Right kidney (tissue), 9 donors: ENCODE results near the gene TET1.
A peak's percentile ranks its signal among the peaks of the same experiment; 100 is the strongest.
"Not testable (repeated sequence)": the region's sequence is repeated elsewhere in the genome, so short reads cannot be mapped to it uniquely, and the experiment has no call there.

ENCODE experiments used
- DNase-seq: peaks from one replicate; pipeline ENCODE4 v3.0.0-alpha.2; 2016
- long read RNA-seq, 8 donors: transcript quantifications; one replicate each; lab custom pipeline, GENCODE V29; 2026

The TET1 gene
- long read RNA-seq, donor 1: 0 reads
- long read RNA-seq, donor 2: 0 reads
- long read RNA-seq, donor 3: 0 reads
- long read RNA-seq, donor 4, partial matches to known transcripts: 6 of 6 reads
- long read RNA-seq, donor 4, other reads (novel, unspliced or antisense): 0 of 6 reads
- long read RNA-seq, donor 5: 0 reads
- long read RNA-seq, donor 6: 0 reads
- long read RNA-seq, donor 7: 0 reads
- long read RNA-seq, donor 8: 0 reads

GRCh38 chr10:68560186-68560942 is at the start of gene TET1:
Gene TET1, plus strand, starts transcription at chr10:68560337. Its CDS starts 12,002 bp downstream, at chr10:68572339.
- DNase-seq: peak; percentile 85

- DNase-seq: not testable (repeated sequence)
These were observed 43.9 kb upstream of the TET1 start for GRCh38 chr10:68516216-68516615.

- no peak for DNase-seq
These were observed 43.4 kb upstream of the TET1 start for GRCh38 chr10:68516766-68517165.

- DNase-seq: no peak
These were observed 42.9 kb upstream of the TET1 start for GRCh38 chr10:68517188-68517587.

GRCh38 chr10:68518609-68519008 is 41.5 kb upstream of the TET1 start:
- not testable (repeated sequence) for DNase-seq

GRCh38 chr10:68525490-68526038 is 34.6 kb upstream of the TET1 start:
- DNase-seq: peak; percentile 9

GRCh38 chr10:68526634-68527307 is 33.4 kb upstream of the TET1 start:
- no peak for DNase-seq

GRCh38 chr10:68536973-68537372 is 23.2 kb upstream of the TET1 start:
- no peak for DNase-seq

- no peak for DNase-seq
These were observed 22.3 kb upstream of the TET1 start for GRCh38 chr10:68537796-68538195.

GRCh38 chr10:68543004-68543918 is 16.9 kb upstream of the TET1 start:
- no peak for DNase-seq

GRCh38 chr10:68550747-68551411 is 9.3 kb upstream of the TET1 start:
- DNase-seq: peak; percentile 25

- no peak for DNase-seq
These were observed 7.0 kb upstream of the TET1 start for GRCh38 chr10:68553138-68553537.

GRCh38 chr10:68553599-68553998 is 6.5 kb upstream of the TET1 start:
- DNase-seq: no peak

GRCh38 chr10:68558478-68558877 is 1.7 kb upstream of the TET1 start:
- no peak for DNase-seq

- DNase-seq: no peak
These were observed 886 bp upstream of the TET1 start for GRCh38 chr10:68559251-68559650.

- no peak for DNase-seq
These were observed 324 bp upstream of the TET1 start for GRCh38 chr10:68559841-68560185.

- DNase-seq: peak; percentile 78
These were observed 1.1 kb downstream of the TET1 start for GRCh38 chr10:68560943-68561864.

GRCh38 chr10:68561865-68562649 is 1.9 kb downstream of the TET1 start:
- peak; percentile 72 for DNase-seq
